HG02884 (cell line): ENCODE measurements around the gene SLC12A5.
"Not testable (repeated sequence)": the region's sequence is repeated elsewhere in the genome, so short reads cannot be mapped to it uniquely, and the experiment has no call there.

Experiments
- ATAC-seq: cut with Tn5 transposase; IDR thresholded peaks from one replicate; pipeline ENCODE4 v1.9.1; 2021; ENCODE audit warnings: mild to moderate bottlenecking, moderate library complexity; ENCODE audit not compliant: unreplicated experiment

Gene SLC12A5

DNA sequence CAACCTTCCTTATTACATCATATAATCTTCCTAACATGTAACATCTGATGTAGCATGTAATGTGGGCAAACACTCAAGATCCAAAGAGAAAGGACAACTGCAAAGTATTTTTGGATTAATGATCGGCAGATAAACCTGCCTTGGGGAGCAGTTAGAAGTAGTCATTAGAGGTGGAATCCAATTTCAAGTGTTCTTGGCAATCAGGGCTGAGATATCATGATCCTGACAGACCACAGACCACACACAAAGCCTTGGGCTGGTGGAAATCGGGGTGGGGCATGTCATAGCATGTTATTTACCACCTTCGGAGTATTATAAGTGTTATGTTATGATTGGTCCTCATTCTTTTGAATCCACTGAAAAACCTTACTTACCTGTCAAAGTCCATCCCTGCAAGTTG, 44.4 kb downstream of the SLC12A5 start:
- ATAC-seq: no peak

DNA sequence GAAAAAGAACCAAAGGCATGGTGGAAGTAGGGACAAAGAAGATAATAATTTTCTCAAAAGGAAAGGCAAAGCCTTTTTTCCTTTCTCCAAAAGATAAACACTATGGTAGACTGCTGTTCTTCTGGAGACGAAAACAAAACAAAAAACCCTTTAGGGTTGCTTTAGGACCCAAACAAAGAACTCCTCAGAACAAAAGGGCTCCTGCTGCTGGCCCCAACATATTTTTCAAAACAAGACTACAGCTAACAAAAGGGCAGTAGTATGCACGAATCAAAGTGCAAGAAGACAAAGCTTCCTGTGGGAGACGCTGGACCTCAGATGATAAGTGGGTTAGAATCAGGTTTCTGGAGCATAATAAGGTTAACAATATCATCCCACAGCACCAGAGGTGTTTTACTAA, 45.0 kb downstream of the SLC12A5 start:
- ATAC-seq: no peak

DNA sequence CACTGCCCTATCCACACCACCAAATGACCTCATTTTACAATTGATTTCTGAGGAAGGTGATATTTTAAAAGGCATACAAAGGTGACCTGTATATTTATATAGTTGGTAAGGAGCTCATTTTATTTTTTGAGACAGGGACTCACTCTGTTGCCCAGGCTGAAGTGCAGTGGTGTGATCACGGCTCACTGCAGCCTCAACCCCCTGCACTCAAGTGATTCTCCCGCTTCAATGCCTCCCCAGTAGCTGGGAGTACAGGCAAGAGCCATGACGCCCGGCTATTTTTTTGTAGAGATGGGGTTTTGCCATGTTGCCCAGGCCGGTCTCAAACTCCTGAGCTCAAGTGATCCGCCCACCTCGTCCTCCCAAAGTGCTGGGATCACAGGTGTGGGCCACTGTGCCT, 47.8 kb downstream of the SLC12A5 start:
- ATAC-seq: no peak

DNA sequence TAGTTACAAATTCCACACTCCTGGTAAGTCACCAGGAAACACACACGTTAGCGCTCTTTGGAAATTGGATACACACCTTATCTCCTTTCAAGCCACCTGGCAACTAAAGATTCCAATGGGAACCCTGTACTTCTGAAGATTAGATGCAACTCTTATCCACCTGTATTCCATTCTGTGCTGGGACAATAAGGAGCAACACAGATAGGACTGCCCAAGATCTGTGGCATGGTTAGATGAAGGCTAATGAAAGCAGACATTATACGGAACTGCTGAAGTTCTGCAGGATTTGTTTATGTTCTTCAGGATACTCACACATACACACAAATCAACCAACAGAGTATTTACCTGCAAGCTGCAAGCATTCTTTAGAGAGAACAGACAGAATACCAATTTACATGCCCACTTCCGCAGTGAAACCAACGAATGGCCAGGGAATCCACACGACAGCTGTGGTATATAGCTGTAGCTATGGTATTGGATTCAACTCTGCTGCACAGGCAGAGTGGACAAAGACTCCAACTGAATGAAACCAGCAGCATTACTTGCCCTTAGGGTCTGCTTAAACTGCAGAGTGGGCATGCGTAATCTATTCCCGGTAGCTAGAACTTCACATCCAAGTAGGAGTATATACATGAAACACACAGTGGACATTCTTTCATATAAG, 48.8 kb downstream of the SLC12A5 start:
- ATAC-seq: no peak

DNA sequence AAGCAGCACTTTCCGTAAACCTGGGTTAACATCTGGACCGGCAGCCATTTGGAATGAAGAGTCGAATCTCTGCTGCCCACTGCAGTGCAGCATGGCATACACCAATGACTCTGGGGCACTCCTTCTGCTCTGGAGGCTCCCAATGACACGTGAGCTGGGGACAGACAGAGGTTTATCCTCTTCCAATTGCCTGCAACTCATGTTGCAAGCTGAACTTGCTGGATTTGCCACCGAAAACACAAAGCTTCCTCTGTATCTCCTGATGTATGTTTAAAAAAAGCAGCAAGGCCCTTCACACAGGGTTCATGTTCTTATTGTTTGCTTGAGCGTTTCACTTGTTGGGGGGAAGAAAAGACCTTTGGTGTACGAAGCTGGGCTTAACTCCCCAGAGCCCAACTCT, 49.9 kb downstream of the SLC12A5 start:
- no peak for ATAC-seq

DNA sequence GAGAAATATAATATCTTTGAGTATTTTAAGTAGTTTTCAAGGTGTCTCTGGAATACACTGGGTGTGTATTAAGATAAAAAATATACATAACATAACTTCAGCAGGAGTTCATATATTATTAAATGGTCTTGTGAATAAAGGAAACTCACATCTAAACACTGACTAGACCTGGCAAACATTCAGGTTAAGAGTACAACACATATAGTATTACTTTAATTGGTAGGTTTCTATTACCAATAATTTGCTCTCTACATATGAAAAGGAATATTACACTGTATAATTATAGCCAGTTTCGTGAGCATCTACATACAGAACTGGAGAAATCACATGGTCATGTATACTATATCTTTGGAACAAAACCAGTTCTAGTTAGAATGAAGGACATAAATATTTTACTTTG, 52.1 kb downstream of the SLC12A5 start:
- ATAC-seq: no peak

DNA sequence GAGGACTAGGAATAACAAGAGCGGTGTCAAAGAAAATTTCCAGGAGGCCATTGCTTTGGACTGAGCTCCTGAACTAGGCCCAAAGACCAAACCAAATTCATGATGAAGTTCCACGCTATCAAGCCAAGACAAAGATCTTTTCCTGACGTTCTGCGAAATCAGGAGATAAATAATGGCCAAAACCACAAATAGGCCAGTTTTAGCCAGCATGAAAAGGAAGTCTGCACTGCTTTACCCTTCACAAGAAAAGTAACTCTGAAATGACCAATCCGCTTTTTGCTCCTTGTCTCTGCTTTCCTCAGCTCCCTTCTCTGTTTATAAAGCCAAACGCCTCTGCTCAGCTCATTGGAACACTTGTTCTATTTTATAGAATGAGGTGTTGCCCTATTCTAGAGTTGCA, 54.1 kb downstream of the SLC12A5 start:
- no peak for ATAC-seq

DNA sequence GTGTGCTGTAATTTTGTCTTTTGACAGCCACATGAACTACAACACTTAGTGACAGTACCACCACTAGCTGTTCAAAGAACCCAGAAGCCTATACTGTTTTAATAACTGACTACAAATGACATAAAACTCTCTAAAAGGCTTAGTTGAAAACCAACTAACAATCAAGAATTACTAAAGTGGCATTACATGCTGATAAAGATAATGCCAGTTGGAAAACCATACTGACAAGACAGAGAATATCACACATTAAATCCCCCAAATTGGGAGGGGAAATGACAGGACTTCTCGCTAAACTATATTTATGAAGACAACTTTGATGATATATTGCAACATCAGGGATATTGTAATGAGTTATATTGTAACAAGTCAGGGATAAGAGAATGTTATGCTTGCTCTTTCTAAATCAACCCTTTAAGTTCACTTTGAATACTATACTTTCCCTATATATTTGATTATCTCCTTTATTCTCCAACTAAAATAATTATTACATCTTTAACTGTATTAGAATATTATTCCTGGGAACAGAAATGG, 54.6 kb downstream of the SLC12A5 start:
- no peak for ATAC-seq

DNA sequence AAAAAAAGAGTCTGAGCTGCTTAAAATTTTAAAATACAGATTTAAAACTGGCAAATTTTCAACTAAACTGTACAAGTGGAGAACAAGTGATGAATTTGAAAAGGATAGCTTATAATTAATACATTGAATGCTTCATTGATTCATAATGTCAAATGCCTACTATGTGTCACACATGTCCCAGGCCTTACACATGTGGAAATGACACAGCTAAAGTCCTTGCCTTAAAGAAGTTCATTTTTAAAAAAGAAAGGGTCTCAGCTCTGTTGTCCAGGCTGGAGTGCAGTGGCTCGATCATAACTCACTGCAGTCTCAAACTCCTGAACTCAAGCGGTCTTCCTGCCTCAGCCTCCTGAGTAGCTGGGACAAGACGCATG, 55.8 kb downstream of the SLC12A5 start:
- ATAC-seq: no peak

DNA sequence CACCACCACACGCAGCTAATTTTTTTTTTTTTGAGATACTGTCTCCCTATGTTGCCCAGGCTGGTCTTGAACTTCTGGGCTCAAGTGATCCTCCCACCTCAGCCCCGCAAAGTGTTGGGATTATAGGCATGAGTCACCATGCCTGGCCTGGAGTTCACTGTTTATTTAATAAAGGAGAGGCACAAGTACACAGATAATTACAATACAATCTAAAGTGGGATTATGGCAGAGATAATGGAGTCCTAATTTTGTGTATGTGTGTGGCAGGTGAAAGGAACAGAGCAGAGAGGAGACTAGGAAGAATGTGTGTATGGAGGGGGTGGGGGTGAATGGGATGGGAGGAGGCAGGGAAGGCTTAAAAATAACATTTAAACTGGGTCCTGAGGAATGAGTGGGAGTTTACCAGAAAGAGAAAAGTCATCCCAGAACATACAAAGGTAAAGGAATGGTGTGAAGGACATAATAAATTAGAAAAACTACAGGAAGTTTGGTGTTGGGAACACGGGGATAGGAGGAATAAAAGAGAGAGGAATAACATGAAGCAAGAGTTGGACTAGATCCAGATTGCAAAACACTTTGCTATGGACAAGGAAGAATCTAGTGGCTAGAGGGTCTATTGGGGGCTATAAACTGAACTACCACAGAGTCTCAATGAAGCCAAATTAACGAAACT, 56.3 kb downstream of the SLC12A5 start:
- no peak for ATAC-seq

DNA sequence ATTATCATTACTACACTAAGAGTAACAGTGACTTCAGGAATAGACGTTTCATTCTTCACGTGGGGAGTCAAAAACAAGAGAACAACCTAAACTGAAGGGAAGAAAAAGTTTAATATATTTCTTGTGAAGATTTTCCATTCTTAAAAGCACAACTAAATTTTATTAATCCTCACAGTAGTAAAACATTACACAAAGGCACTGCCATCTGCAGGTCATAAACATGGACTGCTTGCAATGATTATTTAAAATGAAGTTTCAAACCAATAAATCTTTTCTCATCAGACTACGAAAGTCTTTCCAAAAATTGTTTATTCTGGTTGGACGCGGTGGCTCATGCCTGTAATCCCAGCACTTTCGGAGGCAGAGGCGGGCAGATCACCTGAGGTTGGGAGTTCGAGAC, 58.1 kb downstream of the SLC12A5 start:
- no peak for ATAC-seq

DNA sequence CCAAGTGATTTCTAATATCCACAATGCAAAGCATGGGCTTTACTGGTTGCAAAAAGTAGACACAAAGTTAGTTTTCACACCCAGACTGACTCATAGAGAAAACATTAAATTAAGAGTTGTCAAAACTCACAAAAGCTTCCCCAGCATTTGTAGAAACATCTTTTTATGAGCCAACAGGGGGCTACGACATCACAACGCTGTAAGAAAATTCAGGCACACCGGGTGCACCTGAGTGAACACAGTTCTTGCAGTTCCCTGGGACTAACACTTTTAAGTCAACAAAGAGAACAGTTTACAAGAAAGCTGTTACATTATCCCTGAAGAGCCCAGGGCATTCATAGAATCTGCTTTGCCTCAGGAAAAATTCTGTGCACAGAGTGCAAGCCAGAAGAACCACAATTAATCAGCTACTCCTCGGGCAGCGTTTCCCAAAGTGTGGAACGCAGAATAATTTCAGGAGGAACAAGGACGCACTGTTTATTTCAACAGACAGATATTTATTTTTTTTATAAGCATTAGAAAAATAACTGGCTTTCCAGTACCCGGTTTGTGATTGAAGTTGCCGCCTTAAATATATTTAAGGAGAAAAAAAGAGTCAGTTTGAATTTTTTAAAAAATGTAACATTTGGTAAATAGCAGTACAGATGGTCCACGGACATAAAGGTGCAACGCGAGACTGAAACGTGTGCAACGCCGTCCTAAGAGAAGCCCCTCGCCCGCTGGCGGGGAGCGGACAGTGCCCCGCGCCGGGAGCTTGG, 59.6 kb downstream of the SLC12A5 start:
- no peak for ATAC-seq

DNA sequence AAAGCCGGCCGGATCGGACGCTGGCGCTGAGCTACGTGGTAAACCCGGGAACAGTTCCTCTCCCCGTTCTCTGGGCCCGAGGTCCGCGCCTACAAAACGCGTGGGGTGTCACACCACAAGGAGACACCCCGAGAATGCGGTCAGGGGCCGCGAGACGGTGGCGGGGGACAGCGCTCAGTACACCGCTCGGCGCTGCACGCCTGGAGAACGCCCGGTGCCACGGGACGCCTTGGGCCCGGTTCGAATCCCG, 60.1 kb downstream of the SLC12A5 start:
- ATAC-seq: peak; percentile 30

DNA sequence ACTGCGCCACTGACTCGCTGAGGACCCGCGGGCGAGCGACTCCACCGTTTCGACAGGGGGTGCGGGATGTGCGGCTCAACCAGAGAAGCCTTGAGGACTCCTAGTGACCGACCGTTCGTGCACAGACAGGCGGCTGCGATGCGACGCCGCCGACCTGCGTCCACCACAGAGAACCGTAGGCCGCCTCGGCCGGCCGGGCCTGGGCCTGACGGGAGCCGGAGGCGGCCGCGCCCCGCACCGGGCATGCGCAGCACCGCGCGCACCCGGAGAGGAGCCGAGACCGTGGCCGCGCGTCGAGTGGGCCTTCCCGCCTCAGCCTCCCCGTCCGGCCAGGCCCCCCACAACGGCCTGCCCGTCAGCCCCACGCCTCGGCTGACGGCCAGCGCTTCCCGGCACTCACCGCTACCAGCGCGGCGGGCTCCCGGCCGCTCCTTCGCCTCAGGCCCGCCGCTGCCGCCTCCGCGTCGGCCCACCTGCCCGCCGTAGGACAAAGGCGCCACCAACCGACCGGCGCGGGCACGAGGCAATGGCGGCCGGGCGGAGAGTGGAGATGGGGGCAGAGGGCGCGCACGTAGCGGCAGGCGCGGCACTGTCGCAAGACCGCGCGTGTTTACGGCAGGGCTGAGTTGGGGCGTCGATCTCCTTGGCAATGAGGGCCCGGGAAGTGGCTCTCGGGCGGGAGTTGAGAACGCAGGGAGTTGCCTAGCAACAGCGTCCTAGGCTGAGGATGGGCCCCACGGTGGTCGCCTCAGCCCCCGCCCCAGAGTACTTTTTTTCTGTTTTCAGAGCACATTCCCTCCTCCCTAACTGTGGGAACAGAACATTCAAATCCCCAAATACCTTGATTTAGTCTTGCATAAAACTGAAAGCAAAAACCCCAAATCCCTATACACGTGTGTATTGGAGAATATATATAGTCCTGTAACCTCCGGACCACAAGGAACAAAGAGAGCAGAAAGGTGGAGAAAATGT, 60.7 kb downstream of the SLC12A5 start, which contains the start of gene NCOA5:
Gene NCOA5 (minus strand): TSS at position 546 of the 972 bp plus-strand sequence. CDS start 10,538 bp downstream, outside the sequence.
- ATAC-seq: peak; percentile 59

DNA sequence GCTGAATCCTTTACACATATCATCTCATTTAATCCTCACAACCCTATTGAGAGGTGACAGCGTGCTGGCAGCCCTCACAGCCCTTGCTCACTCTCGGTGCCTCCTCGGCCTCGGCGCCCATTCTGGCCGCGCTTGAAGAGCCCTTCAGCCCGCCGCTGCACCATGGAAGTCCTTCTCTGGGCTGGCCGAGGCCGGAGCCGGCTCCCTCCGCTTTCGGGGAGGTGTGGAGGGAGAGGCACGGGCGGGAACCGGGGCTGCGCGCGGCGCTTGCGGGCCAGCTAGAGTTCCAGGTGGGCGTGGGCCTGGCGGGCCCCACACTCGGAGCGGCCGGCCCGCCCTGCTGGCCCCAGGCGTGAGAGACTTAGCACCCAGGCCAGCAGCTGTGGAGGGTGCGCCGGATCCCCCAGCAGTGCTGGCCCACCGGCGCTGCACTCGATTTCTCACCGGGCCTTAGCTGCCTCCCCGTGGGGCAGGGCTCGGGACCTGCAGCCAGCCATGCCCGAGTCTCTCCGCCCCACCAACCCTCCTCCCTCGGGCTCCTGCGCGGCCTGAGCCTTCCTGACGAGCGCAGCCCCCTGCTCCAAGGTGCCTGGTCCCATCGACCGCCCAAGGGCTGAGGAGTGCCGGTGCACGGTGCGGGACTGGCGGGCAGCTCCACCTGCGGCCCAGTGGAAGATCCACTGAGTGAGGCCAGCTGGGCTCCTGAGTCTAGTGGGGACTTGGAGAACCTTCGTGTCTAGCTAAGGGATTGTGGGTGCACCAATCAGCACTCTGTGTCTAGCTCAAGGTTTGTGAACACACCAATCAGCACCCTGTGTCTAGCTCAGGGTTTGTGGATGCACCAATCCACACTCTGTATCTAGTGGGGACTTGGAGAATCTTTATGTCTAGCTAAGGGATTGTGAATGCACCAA, 62.9 kb downstream of the SLC12A5 start:
- ATAC-seq: not testable (repeated sequence)

DNA sequence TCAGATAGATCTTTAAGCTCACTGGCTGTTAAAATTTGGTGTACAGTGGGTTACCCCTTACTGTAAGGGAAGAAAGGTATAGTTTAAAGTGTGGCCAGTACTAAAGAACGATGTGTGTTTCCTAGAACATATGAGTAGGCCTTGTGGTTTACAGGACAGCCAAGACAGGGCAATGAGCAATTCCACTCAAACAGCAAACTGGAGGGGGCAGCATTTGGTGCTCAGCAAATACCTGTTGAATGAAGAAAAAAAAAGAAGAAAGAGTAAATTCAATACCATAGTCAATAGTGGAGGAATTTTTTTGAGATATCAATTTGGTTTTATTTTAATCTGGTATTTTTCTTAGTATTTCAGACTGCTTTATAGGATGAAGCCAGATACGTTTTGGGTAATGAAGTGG, 64.5 kb downstream of the SLC12A5 start:
- no peak for ATAC-seq

DNA sequence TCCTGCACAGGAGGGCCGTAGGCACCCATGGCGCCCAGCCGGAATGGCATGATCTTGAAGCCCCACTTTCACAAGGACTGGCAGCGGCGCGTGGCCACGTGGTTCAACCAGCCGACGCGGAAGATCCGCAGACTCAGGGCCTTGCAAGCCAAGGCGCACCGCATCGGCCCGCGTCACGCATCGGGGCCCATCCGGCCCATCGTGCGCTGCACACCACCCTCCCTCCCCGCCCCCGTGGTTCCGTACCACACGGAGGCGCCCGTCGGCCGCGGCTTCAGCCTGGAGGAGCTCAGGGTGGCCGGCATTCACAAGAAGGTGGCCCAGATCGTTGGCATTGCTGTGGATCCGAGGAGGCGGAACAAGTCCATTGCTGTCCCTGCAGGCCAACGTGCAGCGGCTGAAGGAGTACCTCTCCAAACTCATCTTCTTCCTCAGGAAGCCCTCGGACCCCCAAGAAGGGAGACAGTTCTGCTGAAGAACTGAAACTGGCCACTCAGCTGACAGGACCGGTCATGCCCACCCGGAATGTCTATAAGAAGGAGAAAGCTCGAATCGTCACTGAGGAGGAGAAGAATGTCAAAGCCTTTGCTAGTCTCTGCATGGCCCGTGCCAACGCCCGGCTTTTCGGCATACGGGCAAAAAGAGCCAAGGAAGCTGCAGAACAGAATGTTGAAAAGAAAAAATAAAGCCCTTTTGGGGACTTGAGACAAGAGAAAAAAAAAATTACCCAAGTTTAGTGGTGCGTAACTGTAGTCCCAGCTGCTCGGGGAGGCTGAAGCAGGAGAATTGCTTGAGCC, 70.7 kb downstream of the SLC12A5 start:
- ATAC-seq: no peak

DNA sequence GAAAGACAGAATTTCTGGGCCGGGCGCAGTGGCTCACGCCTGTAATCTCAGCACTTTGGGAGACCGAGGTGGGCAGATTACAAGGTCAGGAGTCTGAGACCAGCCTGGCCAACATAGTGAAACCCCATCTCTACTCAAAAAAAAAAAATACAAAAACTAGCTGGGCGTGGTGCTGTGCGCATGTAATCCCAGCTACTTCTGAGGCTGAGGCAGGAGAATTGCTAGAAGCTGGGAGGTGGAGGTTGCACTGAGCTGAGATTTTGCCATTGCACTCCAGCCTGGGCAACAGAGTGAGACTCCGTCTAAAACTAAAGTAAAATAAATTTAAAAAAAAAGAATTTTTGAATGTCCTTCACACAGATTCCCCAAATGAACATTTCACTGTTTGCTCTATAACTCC, 71.4 kb downstream of the SLC12A5 start:
- ATAC-seq: not testable (repeated sequence)

DNA sequence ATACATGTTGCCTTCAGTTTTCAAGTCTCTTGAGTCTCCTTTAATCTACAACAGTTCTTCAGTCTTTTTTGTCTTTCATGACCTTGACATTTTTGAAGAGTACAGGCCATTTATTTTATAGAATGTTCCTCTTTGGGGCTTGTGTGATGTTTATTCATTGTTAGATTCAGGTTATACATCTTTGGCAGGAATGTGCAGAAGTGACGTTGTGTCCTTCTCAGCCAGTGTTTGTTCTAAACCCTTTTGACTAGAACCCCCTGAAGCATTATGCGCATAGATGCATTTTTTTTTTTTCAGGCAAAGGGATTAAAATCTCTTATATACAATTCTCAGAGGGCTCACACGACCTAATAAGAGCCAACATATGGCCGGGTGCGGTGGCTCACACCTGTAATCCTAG, 72.0 kb downstream of the SLC12A5 start:
- no peak for ATAC-seq
